ENCODE data around the gene KRAS.

DNA sequence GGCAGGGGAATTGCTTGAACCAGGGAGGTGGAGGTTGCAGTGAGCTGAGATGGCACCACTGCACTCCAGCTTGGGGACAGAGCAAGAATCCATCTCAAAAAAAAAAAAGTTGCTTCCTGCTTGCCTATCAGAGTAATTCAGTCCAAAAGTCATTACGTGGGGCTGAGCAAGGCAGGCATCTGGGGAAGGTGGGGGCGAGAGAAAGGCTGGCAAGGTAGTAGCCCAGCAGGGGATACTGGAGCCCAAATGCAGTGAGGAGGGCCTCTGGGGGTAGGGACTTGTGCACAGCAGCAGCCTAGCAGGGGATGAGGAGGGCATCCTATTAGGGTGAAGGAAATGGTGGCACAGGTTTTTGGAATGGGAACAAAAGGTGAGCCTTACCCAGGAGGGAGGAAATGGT is 48.6 kb downstream of the KRAS start:
- TF ChIP-seq, protein P1, sequence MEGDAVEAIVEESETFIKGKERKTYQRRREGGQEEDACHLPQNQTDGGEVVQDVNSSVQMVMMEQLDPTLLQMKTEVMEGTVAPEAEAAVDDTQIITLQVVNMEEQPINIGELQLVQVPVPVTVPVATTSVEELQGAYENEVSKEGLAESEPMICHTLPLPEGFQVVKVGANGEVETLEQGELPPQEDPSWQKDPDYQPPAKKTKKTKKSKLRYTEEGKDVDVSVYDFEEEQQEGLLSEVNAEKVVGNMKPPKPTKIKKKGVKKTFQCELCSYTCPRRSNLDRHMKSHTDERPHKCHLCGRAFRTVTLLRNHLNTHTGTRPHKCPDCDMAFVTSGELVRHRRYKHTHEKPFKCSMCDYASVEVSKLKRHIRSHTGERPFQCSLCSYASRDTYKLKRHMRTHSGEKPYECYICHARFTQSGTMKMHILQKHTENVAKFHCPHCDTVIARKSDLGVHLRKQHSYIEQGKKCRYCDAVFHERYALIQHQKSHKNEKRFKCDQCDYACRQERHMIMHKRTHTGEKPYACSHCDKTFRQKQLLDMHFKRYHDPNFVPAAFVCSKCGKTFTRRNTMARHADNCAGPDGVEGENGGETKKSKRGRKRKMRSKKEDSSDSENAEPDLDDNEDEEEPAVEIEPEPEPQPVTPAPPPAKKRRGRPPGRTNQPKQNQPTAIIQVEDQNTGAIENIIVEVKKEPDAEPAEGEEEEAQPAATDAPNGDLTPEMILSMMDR (IDR thresholded peaks at IDR 0.05) = no peak
- no peak for TF ChIP-seq POLR2A (IDR thresholded peaks at IDR 0.05)
